Measurements from ENCODE around the gene TRAF3. TPM values are rescaled to one million over a fixed set of nuclear protein-coding genes. Genes with fewer than 3 reads are reported as not detected.
"Not testable (repeated sequence)": the region's sequence is repeated elsewhere in the genome, so short reads cannot be mapped to it uniquely, and the experiment has no call there.

The TRAF3 gene
- total RNA-seq, 1 donor from 2014 or later = 26.3 TPM

- Mint-ChIP-seq H3K4me3 (ENCODE audit: low read depth) (peak overlapping the region; percentile 25), H3K4me1 (ENCODE audit: low read depth) (peaks cover 38% of the 10 kb centered on the region), H3K9me3 (ENCODE audit: low read depth) (peaks cover 2% of the 10 kb centered on the region), H3K36me3 (ENCODE audit: insufficient read depth) (peaks cover 7% of the 10 kb centered on the region), H3K27ac (peak overlapping the region; percentile 92), H3K27me3 (no peaks in the 10 kb centered on the region)
- TF ChIP-seq CTCF (IDR thresholded peaks at IDR 0.05; ENCODE audit: unreplicated experiment) = no peak
- DNase-seq (ENCODE audit: low spot score, unreplicated experiment) = no peak
These were observed 42.0 kb downstream of the TRAF3 start for GRCh38 chr14:102819176-102819628.

GRCh38 chr14:102819747-102820330, 42.6 kb downstream of the TRAF3 start:
- peaks cover 39% of the 10 kb centered on the region for H3K4me1 Mint-ChIP-seq (ENCODE audit: low read depth)
- DNase-seq (ENCODE audit: low spot score, unreplicated experiment) = no peak
- no peaks in the 10 kb centered on the region for H3K27me3 Mint-ChIP-seq
- H3K9me3 Mint-ChIP-seq (ENCODE audit: low read depth) = peaks cover 2% of the 10 kb centered on the region
- H3K4me3 Mint-ChIP-seq (ENCODE audit: low read depth) = no peak overlapping the region
- H3K27ac Mint-ChIP-seq = peak overlapping the region; percentile 92
- no peak for TF ChIP-seq CTCF (IDR thresholded peaks at IDR 0.05; ENCODE audit: unreplicated experiment)
- H3K36me3 Mint-ChIP-seq (ENCODE audit: insufficient read depth) = peaks cover 7% of the 10 kb centered on the region

- DNase-seq (ENCODE audit: low spot score, unreplicated experiment) = no peak
- no peaks in the 10 kb centered on the region for H3K9me3 Mint-ChIP-seq (ENCODE audit: low read depth)
- TF ChIP-seq CTCF (IDR thresholded peaks at IDR 0.05; ENCODE audit: unreplicated experiment) = no peak
- H3K36me3 Mint-ChIP-seq (ENCODE audit: insufficient read depth) = peaks cover 2% of the 10 kb centered on the region
- no peak overlapping the region for H3K4me3 Mint-ChIP-seq (ENCODE audit: low read depth)
- no peaks in the 10 kb centered on the region for H3K27me3 Mint-ChIP-seq
- H3K27ac Mint-ChIP-seq = no peak overlapping the region
- peaks cover 39% of the 10 kb centered on the region for H3K4me1 Mint-ChIP-seq (ENCODE audit: low read depth)
These were observed 44.0 kb downstream of the TRAF3 start for GRCh38 chr14:102821252-102821651.

- H3K9me3 Mint-ChIP-seq (ENCODE audit: low read depth) = no peaks in the 10 kb centered on the region
- H3K27ac Mint-ChIP-seq = no peak overlapping the region
- DNase-seq (ENCODE audit: low spot score, unreplicated experiment) = no peak
- H3K4me1 Mint-ChIP-seq (ENCODE audit: low read depth) = peaks cover 34% of the 10 kb centered on the region
- H3K4me3 Mint-ChIP-seq (ENCODE audit: low read depth) = no peak overlapping the region
- no peaks in the 10 kb centered on the region for H3K36me3 Mint-ChIP-seq (ENCODE audit: insufficient read depth)
- no peak for TF ChIP-seq CTCF (IDR thresholded peaks at IDR 0.05; ENCODE audit: unreplicated experiment)
- no peaks in the 10 kb centered on the region for H3K27me3 Mint-ChIP-seq
These were observed 45.1 kb downstream of the TRAF3 start for GRCh38 chr14:102822311-102822863.

GRCh38 chr14:102822887-102823286, 45.6 kb downstream of the TRAF3 start:
- H3K4me1 Mint-ChIP-seq (ENCODE audit: low read depth) = peaks cover 33% of the 10 kb centered on the region
- H3K4me3 Mint-ChIP-seq (ENCODE audit: low read depth); H3K36me3 Mint-ChIP-seq (ENCODE audit: insufficient read depth); H3K27me3 Mint-ChIP-seq; H3K9me3 Mint-ChIP-seq (ENCODE audit: low read depth); H3K27ac Mint-ChIP-seq; DNase-seq (ENCODE audit: low spot score, unreplicated experiment): not testable (repeated sequence)

GRCh38 chr14:102823546-102823945, 46.3 kb downstream of the TRAF3 start:
- no peak for TF ChIP-seq CTCF (IDR thresholded peaks at IDR 0.05; ENCODE audit: unreplicated experiment)
- no peak for DNase-seq (ENCODE audit: low spot score, unreplicated experiment)
- H3K36me3 Mint-ChIP-seq (ENCODE audit: insufficient read depth) = no peaks in the 10 kb centered on the region
- no peak overlapping the region for H3K27ac Mint-ChIP-seq
- peaks cover 32% of the 10 kb centered on the region for H3K4me1 Mint-ChIP-seq (ENCODE audit: low read depth)
- no peaks in the 10 kb centered on the region for H3K9me3 Mint-ChIP-seq (ENCODE audit: low read depth)
- H3K4me3 Mint-ChIP-seq (ENCODE audit: low read depth) = no peak overlapping the region
- no peaks in the 10 kb centered on the region for H3K27me3 Mint-ChIP-seq
